Measurements from ENCODE around the gene GALNT18.

DNA sequence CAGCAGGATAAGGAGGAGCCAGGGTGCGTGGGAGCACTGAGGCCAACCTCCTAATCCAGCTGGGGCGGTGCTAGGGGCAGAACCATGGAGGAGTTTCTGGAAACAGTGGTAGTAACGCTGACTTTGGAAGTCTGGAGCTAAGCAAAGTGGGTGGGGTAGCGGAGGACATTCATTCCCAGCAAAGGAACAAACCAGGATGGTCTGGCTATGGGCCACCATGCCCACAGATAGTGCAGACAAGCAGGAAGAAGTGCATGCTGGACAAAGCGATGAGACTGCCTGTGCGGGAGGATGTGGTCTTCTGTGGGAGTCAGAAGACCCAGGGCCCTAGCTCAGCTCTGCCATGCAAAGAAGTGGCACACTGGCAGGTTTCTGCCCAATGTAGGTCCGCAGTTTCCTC lies 197.1 kb downstream of the GALNT18 start:
- TF ChIP-seq, protein P1, sequence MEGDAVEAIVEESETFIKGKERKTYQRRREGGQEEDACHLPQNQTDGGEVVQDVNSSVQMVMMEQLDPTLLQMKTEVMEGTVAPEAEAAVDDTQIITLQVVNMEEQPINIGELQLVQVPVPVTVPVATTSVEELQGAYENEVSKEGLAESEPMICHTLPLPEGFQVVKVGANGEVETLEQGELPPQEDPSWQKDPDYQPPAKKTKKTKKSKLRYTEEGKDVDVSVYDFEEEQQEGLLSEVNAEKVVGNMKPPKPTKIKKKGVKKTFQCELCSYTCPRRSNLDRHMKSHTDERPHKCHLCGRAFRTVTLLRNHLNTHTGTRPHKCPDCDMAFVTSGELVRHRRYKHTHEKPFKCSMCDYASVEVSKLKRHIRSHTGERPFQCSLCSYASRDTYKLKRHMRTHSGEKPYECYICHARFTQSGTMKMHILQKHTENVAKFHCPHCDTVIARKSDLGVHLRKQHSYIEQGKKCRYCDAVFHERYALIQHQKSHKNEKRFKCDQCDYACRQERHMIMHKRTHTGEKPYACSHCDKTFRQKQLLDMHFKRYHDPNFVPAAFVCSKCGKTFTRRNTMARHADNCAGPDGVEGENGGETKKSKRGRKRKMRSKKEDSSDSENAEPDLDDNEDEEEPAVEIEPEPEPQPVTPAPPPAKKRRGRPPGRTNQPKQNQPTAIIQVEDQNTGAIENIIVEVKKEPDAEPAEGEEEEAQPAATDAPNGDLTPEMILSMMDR (conservative IDR thresholded peaks at IDR 0.05): no peak
- no peak for TF ChIP-seq EZH2 (IDR thresholded peaks at IDR 0.05; ENCODE audit: low read depth)
